Ovary (tissue), 3 donors: ENCODE measurements around the gene ACY1.

Source experiments
- CTCF ChIP-seq, 3 donors: fragments of 450-650 bp in 2 of 3; fragments of 200-600 bp in 1 of 3; IDR thresholded peaks; one replicate each; pipeline versions ENCODE4 v1.5.1 to v1.8.0; 2016 to 2022; ENCODE audit warnings: antibody characterized with exemption in 3 of 3, mild to moderate bottlenecking in 1 of 3
- EP300 ChIP-seq: sonication (generic); formaldehyde crosslinking; IDR thresholded peaks from one replicate; pipeline ENCODE4 v1.6.1; 2017; ENCODE audit warnings: antibody characterized with exemption
- POLR2A ChIP-seq: fragments of 450-650 bp; IDR thresholded peaks from one replicate; pipeline ENCODE4 v1.6.1; 2017; ENCODE audit warnings: antibody characterized with exemption, mild to moderate bottlenecking, moderate library complexity
- donor health status: DM: no; HTN: no; CAD: no.

GRCh38 chr3:52014613-52015012, 31.3 kb downstream of the ACY1 start:
- TF ChIP-seq CTCF (IDR thresholded peaks at IDR 0.05) (no peak), POLR2A (no peak), EP300 (no peak)
